ENCODE results near the gene GTF3C6.

GRCh38 chr6:111002350-111002749 lies 43.8 kb downstream of the GTF3C6 start:
- TF ChIP-seq TAF1 (IDR thresholded peaks at IDR 0.05; ENCODE audit: borderline replicate concordance, low read depth, low read length) (no peak), POLR2A (IDR thresholded peaks at IDR 0.05; ENCODE audit: low read depth, low read length) (no peak), POLR2AphosphoS5 (IDR thresholded peaks at IDR 0.05; ENCODE audit: low read depth, low read length) (no peak)

Data from GM12892 (cell line).